Caco-2 (cell line): ENCODE data around the gene SLC25A30. TPM values are rescaled to one million over a fixed set of nuclear protein-coding genes. Genes with fewer than 3 reads are reported as not detected.

Experiments
- BruUV-seq: library from RNA; stranded (reverse); fragments of 400-500 nt; replicated peaks from 2 replicates; lab custom pipeline; 2021; lab: Mats Ljungman, UMichigan
- CTCF ChIA-PET: fragments of 300-600 bp; sonication (Branson Sonifier 250); formaldehyde crosslinking; loops from one replicate; lab custom pipeline; 2022; ENCODE audit warnings: antibody characterized with exemption; lab: Charles Lee
- POLR2A ChIA-PET: fragments of 300-600 bp; sonication (Branson Sonifier 250); formaldehyde crosslinking; loops from one replicate; lab custom pipeline; 2022; ENCODE audit warnings: antibody characterized with exemption; lab: Charles Lee
- DNase-seq, 2 experiments: peaks; one replicate each; pipeline versions ENCODE4 v3.0.0 to v3.0.0-alpha.2; 2020 to 2022
- H3K27me3 ChIP-seq: replicated peaks from 2 replicates; pipeline ENCODE4 v1.6.0; 2011; ENCODE audit warnings: low read length; ENCODE audit not compliant: control insufficient read depth, insufficient read depth
- H3K36me3 ChIP-seq: 2 replicates; pipeline ENCODE4 v1.5.1; 2011; ENCODE audit warnings: low read length; ENCODE audit not compliant: control insufficient read depth, insufficient read depth
- H3K4me1 ChIP-seq: fragments of 250-450 bp; sonication (Bioruptor Pico); 2 replicates; pipeline ENCODE4 v1.5.1; 2020; ENCODE audit warnings: mild to moderate bottlenecking
- H3K4me3 ChIP-seq: 2 replicates; pipeline ENCODE4 v1.5.1; 2011; ENCODE audit warnings: low read depth, mild to moderate bottlenecking, control low read depth, low read length
- H3K9me3 ChIP-seq: fragments of 250-450 bp; sonication (Bioruptor Pico); 2 replicates; pipeline ENCODE4 v1.5.1; 2020; ENCODE audit warnings: mild to moderate bottlenecking, moderate library complexity
- H3K27ac Mint-ChIP-seq: one replicate; pipeline ENCODE4 v1.8.0; 2022; ENCODE audit warnings: mixed read lengths; ENCODE audit not compliant: unreplicated experiment
- H3K27me3 Mint-ChIP-seq: one replicate; pipeline ENCODE4 v1.8.0; 2022; ENCODE audit warnings: mixed read lengths; ENCODE audit not compliant: insufficient read depth, unreplicated experiment
- H3K36me3 Mint-ChIP-seq: one replicate; pipeline ENCODE4 v1.8.0; 2022; ENCODE audit warnings: mild to moderate bottlenecking, mixed read lengths; ENCODE audit not compliant: insufficient read depth, unreplicated experiment
- H3K4me1 Mint-ChIP-seq: one replicate; pipeline ENCODE4 v1.8.0; 2022; ENCODE audit warnings: low read depth, mixed read lengths; ENCODE audit not compliant: unreplicated experiment
- H3K4me3 Mint-ChIP-seq: one replicate; pipeline ENCODE4 v1.8.0; 2022; ENCODE audit warnings: mild to moderate bottlenecking, moderate library complexity, mixed read lengths; ENCODE audit not compliant: unreplicated experiment
- H3K9me3 Mint-ChIP-seq: one replicate; pipeline ENCODE4 v1.8.0; 2022; ENCODE audit warnings: mixed read lengths; ENCODE audit not compliant: unreplicated experiment
- intact Hi-C: fragments of 100-400 bp; cut with micrococcal nuclease; formaldehyde crosslinking; loops from one replicate; pipeline ENCODE4 v1.10.0; 2022; ENCODE audit not compliant: unreplicated experiment
- total RNA-seq: library from RNA; stranded (reverse); gene quantifications from 2 replicates; pipeline ENCODE4 v1.2.3, GENCODE V29; 2022
- TF ChIP-seq, protein P1 (sequence below), 2 experiments: fragments of 200-600 bp in 1 of 2; IDR thresholded peaks; 1 replicate in 1 of 2; 2 replicates in 1 of 2; pipeline versions ENCODE4 v1.5.1 to v1.8.0; 2011 to 2022; ENCODE audit warnings: antibody characterized with exemption in 1 of 2, control low read depth in 1 of 2, inconsistent platforms in 1 of 2, low read depth in 1 of 2, low read length in 1 of 2, mild to moderate bottlenecking in 1 of 2, moderate library complexity in 1 of 2; ENCODE audit not compliant: insufficient read depth in 1 of 2, severe bottlenecking in 1 of 2, unreplicated experiment in 1 of 2

Gene SLC25A30
- total RNA-seq, 1 experiment from 2014 or later = 12.2 TPM

DNA sequence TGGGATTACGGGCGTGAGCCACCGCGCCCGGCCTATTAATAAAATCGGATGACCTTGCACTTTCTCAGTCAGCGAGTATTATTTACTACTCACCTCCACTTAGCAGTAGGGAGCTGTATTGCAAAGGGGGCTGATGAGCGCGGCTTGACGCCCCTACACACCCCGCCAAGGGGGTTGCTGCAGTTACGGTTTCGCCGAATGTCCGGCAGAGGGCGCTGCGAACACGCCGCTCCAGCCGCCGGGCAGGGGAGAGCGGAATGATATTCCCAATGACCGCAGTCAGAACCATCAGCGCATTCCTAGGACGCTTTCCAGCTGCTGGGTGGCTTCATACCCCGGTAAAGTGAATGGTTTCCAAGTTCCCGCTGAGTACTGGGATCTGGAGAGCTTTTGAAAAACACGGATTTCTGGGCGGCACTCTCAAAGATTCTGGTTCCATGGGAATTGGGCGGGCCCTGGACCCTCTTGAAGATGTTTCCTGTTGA is 47.2 kb downstream of the SLC25A30 start:
- intact Hi-C loops = no loop called here
- H3K4me3 Mint-ChIP-seq = no peak overlapping the region
- peaks cover 6% of the 10 kb centered on the region for H3K36me3 Mint-ChIP-seq
- H3K9me3 ChIP-seq = no peaks in the 10 kb centered on the region
- H3K27ac Mint-ChIP-seq = no peak overlapping the region
- no TSS peak for BruUV-seq
- no peaks in the 10 kb centered on the region for H3K4me1 ChIP-seq
- no peaks in the 10 kb centered on the region for H3K9me3 Mint-ChIP-seq
- POLR2A ChIA-PET = no interaction called here
- no peaks in the 10 kb centered on the region for H3K4me1 Mint-ChIP-seq
- no peaks in the 10 kb centered on the region for H3K27me3 Mint-ChIP-seq
- TF ChIP-seq, protein P1, sequence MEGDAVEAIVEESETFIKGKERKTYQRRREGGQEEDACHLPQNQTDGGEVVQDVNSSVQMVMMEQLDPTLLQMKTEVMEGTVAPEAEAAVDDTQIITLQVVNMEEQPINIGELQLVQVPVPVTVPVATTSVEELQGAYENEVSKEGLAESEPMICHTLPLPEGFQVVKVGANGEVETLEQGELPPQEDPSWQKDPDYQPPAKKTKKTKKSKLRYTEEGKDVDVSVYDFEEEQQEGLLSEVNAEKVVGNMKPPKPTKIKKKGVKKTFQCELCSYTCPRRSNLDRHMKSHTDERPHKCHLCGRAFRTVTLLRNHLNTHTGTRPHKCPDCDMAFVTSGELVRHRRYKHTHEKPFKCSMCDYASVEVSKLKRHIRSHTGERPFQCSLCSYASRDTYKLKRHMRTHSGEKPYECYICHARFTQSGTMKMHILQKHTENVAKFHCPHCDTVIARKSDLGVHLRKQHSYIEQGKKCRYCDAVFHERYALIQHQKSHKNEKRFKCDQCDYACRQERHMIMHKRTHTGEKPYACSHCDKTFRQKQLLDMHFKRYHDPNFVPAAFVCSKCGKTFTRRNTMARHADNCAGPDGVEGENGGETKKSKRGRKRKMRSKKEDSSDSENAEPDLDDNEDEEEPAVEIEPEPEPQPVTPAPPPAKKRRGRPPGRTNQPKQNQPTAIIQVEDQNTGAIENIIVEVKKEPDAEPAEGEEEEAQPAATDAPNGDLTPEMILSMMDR (IDR thresholded peaks at IDR 0.05; ENCODE audit: insufficient read depth in 1 of 2, low read depth in 1 of 2, low read length in 1 of 2, severe bottlenecking in 1 of 2, unreplicated experiment in 1 of 2) = peak in 1 of 2 experiments; percentile 13
- no peaks in the 10 kb centered on the region for H3K36me3 ChIP-seq
- H3K27me3 ChIP-seq = no peaks in the 10 kb centered on the region
- no peak overlapping the region for H3K4me3 ChIP-seq
- DNase-seq = peak in 1 of 2 experiments; percentile 17
- CTCF ChIA-PET = no interaction called here

DNA sequence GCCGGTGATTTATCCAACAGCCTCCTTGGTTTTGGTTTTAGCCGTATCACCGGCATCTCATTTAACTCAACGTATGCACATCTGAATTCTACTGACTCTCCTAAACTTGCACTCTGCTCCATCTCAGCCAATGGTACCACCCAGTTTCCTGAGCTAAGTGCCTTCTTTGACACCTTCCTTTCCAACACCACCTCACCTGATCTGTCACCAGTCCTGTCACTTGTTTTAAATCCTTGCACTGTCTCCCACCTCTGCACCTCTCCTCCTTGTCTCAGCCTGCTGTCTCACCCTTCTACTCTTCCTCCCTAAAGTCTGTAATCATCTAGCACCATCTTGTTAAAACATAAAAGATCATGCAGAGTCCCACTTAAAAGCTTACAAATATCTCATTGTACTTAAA is 49.1 kb downstream of the SLC25A30 start:
- POLR2A ChIA-PET = no interaction called here

DNA sequence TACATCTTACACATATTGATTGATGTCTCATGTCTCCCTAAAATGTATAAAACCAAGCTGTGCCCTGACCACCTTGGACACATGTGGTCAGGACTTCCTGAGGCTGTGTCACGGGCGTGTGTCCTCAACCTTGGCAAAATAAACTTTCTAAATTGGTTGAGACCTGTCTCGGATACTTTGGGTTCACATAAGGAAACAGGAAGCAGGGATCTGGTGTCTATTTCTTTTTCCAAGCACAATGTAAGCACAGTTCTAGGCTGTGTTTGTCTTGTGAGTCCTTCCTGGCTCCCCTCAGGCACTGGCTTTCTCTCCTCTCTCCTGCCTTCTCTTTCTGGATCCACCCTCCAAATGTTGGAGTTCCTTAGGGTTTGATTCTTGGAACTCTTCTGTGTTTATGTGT is 49.6 kb downstream of the SLC25A30 start:
- H3K9me3 Mint-ChIP-seq = peaks cover 6% of the 10 kb centered on the region
- no peak overlapping the region for H3K27ac Mint-ChIP-seq
- no peaks in the 10 kb centered on the region for H3K27me3 Mint-ChIP-seq
- Histone ChIP-seq H3K27me3 (no peaks in the 10 kb centered on the region), H3K36me3 (no peaks in the 10 kb centered on the region), H3K4me1 (no peaks in the 10 kb centered on the region), H3K9me3 (no peaks in the 10 kb centered on the region), H3K4me3 (no peak overlapping the region)
- no peak for DNase-seq
- TF ChIP-seq, protein P1 (IDR thresholded peaks at IDR 0.05; ENCODE audit: insufficient read depth in 1 of 2, low read depth in 1 of 2, low read length in 1 of 2, severe bottlenecking in 1 of 2, unreplicated experiment in 1 of 2) = no peak
- CTCF ChIA-PET = no interaction called here
- H3K36me3 Mint-ChIP-seq = peaks cover 6% of the 10 kb centered on the region
- BruUV-seq = no TSS peak
- intact Hi-C loops = no loop called here
- peaks cover 5% of the 10 kb centered on the region for H3K4me1 Mint-ChIP-seq
- no peak overlapping the region for H3K4me3 Mint-ChIP-seq
- POLR2A ChIA-PET = no interaction called here

More for the DNA sequence above, 49.1 kb downstream of the SLC25A30 start:
- DNase-seq = no peak
- CTCF ChIA-PET = no interaction called here
- peaks cover 5% of the 10 kb centered on the region for H3K4me1 Mint-ChIP-seq
- no peaks in the 10 kb centered on the region for H3K36me3 ChIP-seq
- no peaks in the 10 kb centered on the region for H3K27me3 ChIP-seq
- TF ChIP-seq, protein P1 (IDR thresholded peaks at IDR 0.05; ENCODE audit: insufficient read depth in 1 of 2, low read depth in 1 of 2, low read length in 1 of 2, severe bottlenecking in 1 of 2, unreplicated experiment in 1 of 2) = no peak
- peaks cover 6% of the 10 kb centered on the region for H3K36me3 Mint-ChIP-seq
- no peak overlapping the region for H3K27ac Mint-ChIP-seq
- peaks cover under 1% of the 10 kb centered on the region for H3K9me3 Mint-ChIP-seq
- BruUV-seq = no TSS peak
- H3K4me3 ChIP-seq = no peak overlapping the region
- no peaks in the 10 kb centered on the region for H3K9me3 ChIP-seq
- no peaks in the 10 kb centered on the region for H3K27me3 Mint-ChIP-seq
- no peak overlapping the region for H3K4me3 Mint-ChIP-seq
- intact Hi-C loops = no loop called here
- no peaks in the 10 kb centered on the region for H3K4me1 ChIP-seq
